Astrocyte (in vitro differentiated cells and primary cell): ENCODE data around the gene TMEM170B.

Source experiments
- EZH2 ChIP-seq: IDR thresholded peaks from 2 replicates; pipeline ENCODE4 v1.6.1; 2012; ENCODE audit warnings: mild to moderate bottlenecking, low read length, inconsistent platforms; ENCODE audit not compliant: insufficient read depth
- TF ChIP-seq, protein P1 (sequence below): IDR thresholded peaks from 2 replicates; pipeline ENCODE4 v1.5.1; 2011; ENCODE audit warnings: low read depth, mild to moderate bottlenecking, inconsistent platforms, low read length, moderate library complexity; ENCODE audit not compliant: insufficient read depth

DNA sequence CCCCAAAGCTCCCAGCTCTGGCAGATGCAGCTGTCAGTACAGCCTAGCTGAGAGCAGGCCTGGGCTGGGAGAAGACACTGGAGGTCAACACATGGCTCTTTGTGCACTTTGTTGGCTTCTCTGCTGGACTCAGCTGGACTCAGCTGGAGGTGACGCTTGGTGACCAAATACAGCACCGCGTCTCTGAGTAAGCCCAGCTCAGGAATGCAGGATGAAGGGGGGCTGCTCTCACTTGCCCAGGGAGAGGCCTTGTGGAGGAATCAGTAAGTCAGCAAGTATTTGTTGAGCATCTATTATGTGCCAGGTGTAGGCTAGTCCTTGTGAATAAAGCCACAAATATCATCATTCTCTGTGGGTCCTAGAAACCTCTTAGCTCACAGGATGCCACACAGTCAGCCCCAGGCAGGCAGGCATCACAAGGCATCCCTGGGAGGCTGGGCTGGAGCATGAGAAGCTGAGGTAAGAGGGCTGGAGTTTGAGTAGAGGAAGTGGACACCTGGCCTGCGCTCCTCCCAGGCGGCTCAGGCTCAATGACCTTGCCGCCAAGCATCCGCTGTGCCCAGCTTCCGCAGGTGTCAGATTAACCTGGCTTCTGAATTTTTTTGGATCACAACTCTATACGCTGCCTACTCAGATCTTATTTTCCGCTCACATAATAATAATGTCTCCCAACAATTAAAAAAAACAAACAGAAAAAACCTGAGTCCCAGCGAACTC, 95.4 kb downstream of the TMEM170B start:
- TF ChIP-seq, protein P1, sequence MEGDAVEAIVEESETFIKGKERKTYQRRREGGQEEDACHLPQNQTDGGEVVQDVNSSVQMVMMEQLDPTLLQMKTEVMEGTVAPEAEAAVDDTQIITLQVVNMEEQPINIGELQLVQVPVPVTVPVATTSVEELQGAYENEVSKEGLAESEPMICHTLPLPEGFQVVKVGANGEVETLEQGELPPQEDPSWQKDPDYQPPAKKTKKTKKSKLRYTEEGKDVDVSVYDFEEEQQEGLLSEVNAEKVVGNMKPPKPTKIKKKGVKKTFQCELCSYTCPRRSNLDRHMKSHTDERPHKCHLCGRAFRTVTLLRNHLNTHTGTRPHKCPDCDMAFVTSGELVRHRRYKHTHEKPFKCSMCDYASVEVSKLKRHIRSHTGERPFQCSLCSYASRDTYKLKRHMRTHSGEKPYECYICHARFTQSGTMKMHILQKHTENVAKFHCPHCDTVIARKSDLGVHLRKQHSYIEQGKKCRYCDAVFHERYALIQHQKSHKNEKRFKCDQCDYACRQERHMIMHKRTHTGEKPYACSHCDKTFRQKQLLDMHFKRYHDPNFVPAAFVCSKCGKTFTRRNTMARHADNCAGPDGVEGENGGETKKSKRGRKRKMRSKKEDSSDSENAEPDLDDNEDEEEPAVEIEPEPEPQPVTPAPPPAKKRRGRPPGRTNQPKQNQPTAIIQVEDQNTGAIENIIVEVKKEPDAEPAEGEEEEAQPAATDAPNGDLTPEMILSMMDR: no peak
- TF ChIP-seq EZH2: no peak
